Cardiac fibroblast (primary cell): ENCODE data around the gene TEP1.
A peak's percentile ranks its signal among the peaks of the same experiment; 100 is the strongest.

ENCODE experiments used
- DNase-seq, 2 donors: peaks; one replicate each; pipeline versions ENCODE4 v3.0.0 to v3.0.0-alpha.2; 2010; ENCODE audit warnings: low read depth in 2 of 2
- H3K4me3 ChIP-seq, 2 donors: replicated peaks in 1 of 2; 1 replicate in 1 of 2; 2 replicates in 1 of 2; pipeline ENCODE4 v1.5.1; 2011; ENCODE audit warnings: low read depth in 2 of 2, low read length in 2 of 2, mild to moderate bottlenecking in 2 of 2, moderate library complexity in 1 of 2
- TF ChIP-seq, protein P1 (sequence below): IDR thresholded peaks from one replicate; pipeline ENCODE4 v1.5.1; 2011; ENCODE audit warnings: low read depth, mild to moderate bottlenecking, low read length, inconsistent platforms

Gene TEP1

DNA sequence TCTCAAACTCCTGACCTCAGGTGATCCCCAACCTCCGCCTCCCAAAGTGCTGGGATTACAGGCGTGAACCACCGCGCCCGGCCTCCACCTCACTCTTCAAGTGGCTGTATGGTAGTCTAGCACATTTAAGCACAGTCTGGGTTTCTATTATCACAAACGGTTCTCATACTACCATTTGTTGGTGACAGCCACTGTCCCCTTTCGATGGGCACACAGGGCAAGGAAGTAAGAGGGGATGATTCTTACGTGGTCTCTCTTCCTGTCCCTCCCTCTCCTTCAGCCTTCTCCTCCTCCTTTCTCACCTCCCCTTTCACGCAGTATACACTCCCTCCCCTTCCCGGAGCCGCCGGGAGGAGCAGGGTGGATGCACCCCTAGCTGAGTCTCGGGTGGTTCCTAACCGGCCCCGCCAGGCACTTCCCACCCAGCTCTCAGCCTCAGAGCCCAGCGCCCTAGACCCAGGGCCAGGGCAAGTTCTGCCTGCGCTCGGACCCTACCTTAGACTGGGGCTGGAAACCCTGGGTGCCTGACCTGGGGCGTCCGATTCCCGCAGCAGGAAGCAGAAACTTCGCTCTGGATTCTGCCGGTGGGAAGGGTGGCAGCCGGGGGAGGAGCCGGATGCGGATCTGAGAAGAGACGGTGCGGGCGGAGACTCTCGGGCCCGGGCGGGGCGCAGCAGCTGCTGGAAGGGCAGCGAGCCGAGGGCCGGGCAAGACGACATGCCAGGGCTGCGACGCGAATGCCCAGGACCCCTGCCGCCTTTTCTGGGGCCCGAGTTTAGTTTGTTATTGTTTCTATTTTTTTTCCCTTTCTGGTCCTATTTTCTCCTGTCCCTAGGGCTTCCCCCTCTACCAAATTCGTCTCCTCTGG, at the start of gene TEP1:
TEP1 (minus strand) TSS at position 626 of the 868 bp plus-strand sequence. CDS start 5,062 bp downstream, outside the sequence.
- TF ChIP-seq, protein P1, sequence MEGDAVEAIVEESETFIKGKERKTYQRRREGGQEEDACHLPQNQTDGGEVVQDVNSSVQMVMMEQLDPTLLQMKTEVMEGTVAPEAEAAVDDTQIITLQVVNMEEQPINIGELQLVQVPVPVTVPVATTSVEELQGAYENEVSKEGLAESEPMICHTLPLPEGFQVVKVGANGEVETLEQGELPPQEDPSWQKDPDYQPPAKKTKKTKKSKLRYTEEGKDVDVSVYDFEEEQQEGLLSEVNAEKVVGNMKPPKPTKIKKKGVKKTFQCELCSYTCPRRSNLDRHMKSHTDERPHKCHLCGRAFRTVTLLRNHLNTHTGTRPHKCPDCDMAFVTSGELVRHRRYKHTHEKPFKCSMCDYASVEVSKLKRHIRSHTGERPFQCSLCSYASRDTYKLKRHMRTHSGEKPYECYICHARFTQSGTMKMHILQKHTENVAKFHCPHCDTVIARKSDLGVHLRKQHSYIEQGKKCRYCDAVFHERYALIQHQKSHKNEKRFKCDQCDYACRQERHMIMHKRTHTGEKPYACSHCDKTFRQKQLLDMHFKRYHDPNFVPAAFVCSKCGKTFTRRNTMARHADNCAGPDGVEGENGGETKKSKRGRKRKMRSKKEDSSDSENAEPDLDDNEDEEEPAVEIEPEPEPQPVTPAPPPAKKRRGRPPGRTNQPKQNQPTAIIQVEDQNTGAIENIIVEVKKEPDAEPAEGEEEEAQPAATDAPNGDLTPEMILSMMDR, result no peak
- H3K4me3 ChIP-seq, result peak within 1 kb of the TSS; percentile 93 to 95
- peak; percentile 86 to 87 for DNase-seq

DNA sequence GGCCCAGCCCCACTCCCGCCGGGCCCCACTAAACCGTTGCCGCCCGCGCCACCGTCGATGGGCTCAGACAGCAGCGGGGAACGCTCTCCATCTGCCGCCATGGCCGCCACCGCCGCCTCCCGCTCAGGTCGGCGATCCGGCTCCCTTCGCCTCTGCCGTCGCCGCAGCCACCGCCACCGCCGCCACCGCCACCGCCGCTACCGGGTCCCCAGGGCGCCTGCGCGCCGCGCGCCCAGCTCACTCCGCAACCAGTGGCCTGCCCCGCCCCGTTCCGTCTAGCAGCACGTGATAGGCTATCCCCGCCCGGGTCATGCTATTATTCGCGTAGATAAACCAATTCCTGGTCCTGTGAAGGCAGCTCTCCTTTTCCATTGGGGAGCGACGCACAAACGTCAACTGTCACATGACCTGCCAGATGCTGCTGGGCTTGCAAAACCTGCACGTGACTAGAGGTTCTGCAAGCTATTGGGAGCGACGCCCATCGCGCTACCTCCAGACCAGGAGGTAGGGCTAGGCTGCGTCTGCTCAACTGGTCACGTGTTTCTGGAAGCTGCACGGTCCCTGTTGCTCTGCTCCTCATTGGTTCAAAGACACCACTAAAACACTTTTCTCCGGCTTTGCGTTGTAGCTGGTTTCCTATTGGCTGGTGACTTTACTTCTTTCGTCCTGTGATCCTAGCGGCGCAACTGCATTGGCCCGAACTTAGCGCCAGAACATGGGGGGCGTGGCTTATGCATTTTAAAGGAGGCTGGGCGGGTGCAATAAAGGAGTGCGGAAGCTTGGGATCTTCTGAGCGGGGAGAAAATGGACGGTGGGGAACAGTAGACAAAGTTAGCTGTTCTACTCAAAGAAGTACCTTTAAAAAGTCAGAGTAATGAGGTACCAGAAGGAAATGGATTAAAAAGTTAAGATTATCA, 48.2 kb upstream of the TEP1 start, which contains the start of gene PIP4P1:
PIP4P1 (minus strand) TSS at position 210 of the 917 bp plus-strand sequence; CDS start at position 101, 109 bp downstream.
- TF ChIP-seq, protein P1, result no peak
- peak; percentile 100 for DNase-seq
- peak within 1 kb of the TSS; percentile 86 to 89 for H3K4me3 ChIP-seq

DNA sequence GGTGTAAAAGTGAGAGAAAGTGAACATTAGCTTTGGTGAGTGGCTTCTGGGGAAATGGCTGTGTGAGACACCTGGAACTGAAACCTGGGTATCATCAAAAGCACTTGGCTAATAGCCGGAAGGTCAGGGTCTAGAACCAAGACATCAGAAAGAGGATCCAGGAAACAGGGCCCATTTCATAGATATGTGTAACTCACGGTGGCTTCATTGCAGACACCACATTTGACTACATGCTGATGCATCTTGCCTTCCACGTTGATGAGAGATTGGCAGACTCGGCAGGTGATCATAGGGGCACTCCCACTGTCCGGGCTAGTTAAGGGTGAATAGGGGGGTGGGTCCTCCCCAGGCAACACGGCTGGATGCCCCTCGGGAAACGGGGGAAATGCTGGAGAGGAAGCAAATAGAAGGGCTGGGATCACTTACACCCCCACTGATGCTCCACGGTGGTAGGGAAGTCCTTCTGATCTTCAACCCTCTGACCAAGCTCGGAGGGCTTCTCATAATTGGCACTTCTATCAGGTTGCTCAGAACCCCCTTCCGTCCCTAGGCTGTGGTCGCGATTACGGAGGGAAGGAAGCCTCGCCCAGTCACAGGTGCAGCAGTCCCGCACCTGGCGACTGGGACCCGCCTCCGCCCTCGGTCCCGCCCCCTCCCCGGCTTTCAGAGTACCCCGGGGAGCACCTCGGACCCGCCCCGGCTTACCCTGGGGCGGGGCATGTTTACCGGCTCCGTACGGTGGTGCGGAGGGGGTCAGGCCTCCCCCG, 47.3 kb upstream of the TEP1 start:
- peak overlapping the region; percentile 86 to 89 for H3K4me3 ChIP-seq
- DNase-seq, result no peak
- TF ChIP-seq, protein P1, result no peak

DNA sequence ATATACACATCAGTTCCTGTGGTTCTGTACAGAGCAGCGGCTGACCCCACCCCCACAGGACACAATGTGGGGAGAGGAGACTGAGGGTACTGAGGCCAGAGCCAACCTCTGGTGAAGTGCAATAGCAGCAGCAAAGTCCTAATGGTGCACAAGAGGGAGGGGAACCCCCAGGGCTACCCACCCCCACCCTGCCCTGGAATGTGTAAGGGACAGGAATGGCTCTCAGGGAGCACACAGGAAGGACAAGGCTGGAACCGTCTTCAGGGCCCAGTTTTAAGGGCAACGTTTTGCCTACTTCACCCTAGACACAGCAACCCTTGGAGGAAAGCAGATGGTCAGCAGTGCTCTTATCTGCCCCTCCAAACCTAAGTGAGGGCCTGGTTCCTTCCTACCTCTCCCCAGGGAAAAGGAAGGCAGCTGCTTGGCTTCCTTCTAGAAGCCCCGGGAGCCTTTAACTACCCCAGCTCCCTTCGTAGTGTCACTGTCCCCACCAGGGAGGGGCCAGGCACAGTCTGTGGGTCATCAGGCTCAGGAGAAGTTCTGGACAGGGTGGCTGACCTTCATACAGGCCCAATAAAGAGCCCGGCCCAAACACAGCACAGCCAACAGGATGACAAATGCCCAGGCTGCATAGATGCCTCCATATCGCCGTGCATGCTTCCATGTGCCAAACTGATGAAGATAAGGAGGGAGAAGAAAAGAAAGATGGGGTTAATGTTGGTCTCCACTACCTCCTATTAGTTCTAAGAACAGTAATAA, 44.9 kb upstream of the TEP1 start:
- TF ChIP-seq, protein P1, result no peak
- no peak for DNase-seq
- H3K4me3 ChIP-seq, result no peak overlapping the region

DNA sequence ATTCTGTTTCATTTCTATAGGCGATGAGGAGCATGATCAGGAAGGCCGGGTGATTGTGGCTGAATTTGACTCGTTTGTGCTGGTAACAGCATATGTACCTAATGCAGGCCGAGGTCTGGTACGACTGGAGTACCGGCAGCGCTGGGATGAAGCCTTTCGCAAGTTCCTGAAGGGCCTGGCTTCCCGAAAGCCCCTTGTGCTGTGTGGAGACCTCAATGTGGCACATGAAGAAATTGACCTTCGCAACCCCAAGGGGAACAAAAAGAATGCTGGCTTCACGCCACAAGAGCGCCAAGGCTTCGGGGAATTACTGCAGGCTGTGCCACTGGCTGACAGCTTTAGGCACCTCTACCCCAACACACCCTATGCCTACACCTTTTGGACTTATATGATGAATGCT, 43.7 kb upstream of the TEP1 start:
- TF ChIP-seq, protein P1, result no peak
- H3K4me3 ChIP-seq, result no peak overlapping the region
- no peak for DNase-seq
